Lower leg skin (tissue), 3 donors: ENCODE results near the gene ANKS1A.

ENCODE experiments used
- POLR2A ChIP-seq, 2 donors: fragments of 450-650 bp; IDR thresholded peaks; one replicate each; pipeline ENCODE4 v1.6.1; 2016 to 2017; ENCODE audit warnings: antibody characterized with exemption in 2 of 2, mild to moderate bottlenecking in 1 of 2, moderate library complexity in 1 of 2
- TF ChIP-seq, protein P1 (sequence below), 3 donors: fragments of 450-650 bp; IDR thresholded peaks; one replicate each; pipeline ENCODE4 v1.5.1; 2016; ENCODE audit warnings: antibody characterized with exemption in 3 of 3, mild to moderate bottlenecking in 3 of 3, moderate library complexity in 2 of 3

DNA sequence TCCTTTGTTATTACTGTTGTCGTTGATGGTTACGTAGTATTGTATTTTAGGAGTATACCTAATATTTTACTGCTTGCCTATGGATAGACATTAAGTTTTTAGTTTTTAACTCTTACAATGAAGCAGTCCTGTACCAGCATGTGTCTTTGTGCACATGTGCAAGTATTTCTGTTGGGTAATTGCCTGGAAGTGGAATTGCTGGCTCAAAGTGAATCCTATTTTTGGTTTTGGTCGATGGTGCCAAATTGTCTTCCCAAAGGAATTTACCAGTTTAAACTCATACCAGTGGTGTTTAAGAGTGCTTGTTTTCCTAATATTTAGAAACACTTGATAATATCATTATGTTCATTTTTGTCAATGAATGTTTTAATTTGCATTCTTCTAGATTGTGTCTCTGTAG lies 75.5 kb downstream of the ANKS1A start:
- TF ChIP-seq, protein P1, sequence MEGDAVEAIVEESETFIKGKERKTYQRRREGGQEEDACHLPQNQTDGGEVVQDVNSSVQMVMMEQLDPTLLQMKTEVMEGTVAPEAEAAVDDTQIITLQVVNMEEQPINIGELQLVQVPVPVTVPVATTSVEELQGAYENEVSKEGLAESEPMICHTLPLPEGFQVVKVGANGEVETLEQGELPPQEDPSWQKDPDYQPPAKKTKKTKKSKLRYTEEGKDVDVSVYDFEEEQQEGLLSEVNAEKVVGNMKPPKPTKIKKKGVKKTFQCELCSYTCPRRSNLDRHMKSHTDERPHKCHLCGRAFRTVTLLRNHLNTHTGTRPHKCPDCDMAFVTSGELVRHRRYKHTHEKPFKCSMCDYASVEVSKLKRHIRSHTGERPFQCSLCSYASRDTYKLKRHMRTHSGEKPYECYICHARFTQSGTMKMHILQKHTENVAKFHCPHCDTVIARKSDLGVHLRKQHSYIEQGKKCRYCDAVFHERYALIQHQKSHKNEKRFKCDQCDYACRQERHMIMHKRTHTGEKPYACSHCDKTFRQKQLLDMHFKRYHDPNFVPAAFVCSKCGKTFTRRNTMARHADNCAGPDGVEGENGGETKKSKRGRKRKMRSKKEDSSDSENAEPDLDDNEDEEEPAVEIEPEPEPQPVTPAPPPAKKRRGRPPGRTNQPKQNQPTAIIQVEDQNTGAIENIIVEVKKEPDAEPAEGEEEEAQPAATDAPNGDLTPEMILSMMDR (IDR thresholded peaks at IDR 0.05): no peak
- no peak for TF ChIP-seq POLR2A (IDR thresholded peaks at IDR 0.05)
